H9 (cell line): ENCODE results near the gene SPTBN1. TPM values are rescaled to one million over a fixed set of nuclear protein-coding genes. Genes with fewer than 3 reads are reported as not detected.

Source experiments
- DNase-seq: peaks from one replicate; pipeline ENCODE4 v3.0.0-alpha.2; 2017
- H2AFZ ChIP-seq: one replicate; pipeline ENCODE4 v1.6.1; 2013; ENCODE audit warnings: mild to moderate bottlenecking, low read length, control low read depth, moderate library complexity
- H2AK5ac ChIP-seq: 2 replicates; pipeline ENCODE4 v1.6.1; 2013; ENCODE audit warnings: low read length, control low read depth, mixed read lengths; ENCODE audit not compliant: insufficient read length
- H2BK120ac ChIP-seq: one replicate; pipeline ENCODE4 v1.6.1; 2013; ENCODE audit warnings: low read depth, mild to moderate bottlenecking, low read length, control low read depth, inconsistent platforms; ENCODE audit not compliant: poor library complexity, severe bottlenecking
- H2BK12ac ChIP-seq: 2 replicates; pipeline ENCODE4 v1.6.1; 2013; ENCODE audit warnings: low read length, control low read depth, mixed read lengths, low read depth; ENCODE audit not compliant: insufficient read length
- H2BK15ac ChIP-seq: 2 replicates; pipeline ENCODE4 v1.6.1; 2013; ENCODE audit warnings: low read depth, low read length, control low read depth
- H2BK20ac ChIP-seq: one replicate; pipeline ENCODE4 v1.6.1; 2013; ENCODE audit warnings: low read depth, mild to moderate bottlenecking, low read length, control low read depth, inconsistent platforms; ENCODE audit not compliant: poor library complexity, severe bottlenecking
- H2BK5ac ChIP-seq: 2 replicates; pipeline ENCODE4 v1.6.1; 2013; ENCODE audit warnings: low read length, control low read depth, mixed read lengths; ENCODE audit not compliant: insufficient read length
- H3K14ac ChIP-seq: 2 replicates; pipeline ENCODE4 v1.6.1; 2013; ENCODE audit warnings: low read length, control low read depth; ENCODE audit not compliant: insufficient read depth
- H3K18ac ChIP-seq: 2 replicates; pipeline ENCODE4 v1.6.1; 2013; ENCODE audit warnings: low read depth, mild to moderate bottlenecking, mixed read lengths, low read length, control low read depth; ENCODE audit not compliant: insufficient read length
- H3K23ac ChIP-seq: 2 replicates; pipeline ENCODE4 v1.6.1; 2013; ENCODE audit warnings: low read length, control low read depth, mixed read lengths, low read depth; ENCODE audit not compliant: insufficient read length
- H3K23me2 ChIP-seq: 2 replicates; pipeline ENCODE4 v1.6.1; 2013; ENCODE audit warnings: low read depth, mild to moderate bottlenecking, mixed read lengths, low read length, control low read depth; ENCODE audit not compliant: insufficient read length, poor library complexity, severe bottlenecking
- H3K27ac ChIP-seq: 2 replicates; pipeline ENCODE4 v1.5.1; 2013; ENCODE audit warnings: low read length, control low read depth, mixed read lengths, low read depth; ENCODE audit not compliant: insufficient read length
- H3K27me3 ChIP-seq: 2 replicates; pipeline ENCODE4 v1.6.1; 2013; ENCODE audit warnings: low read length, control low read depth, inconsistent platforms; ENCODE audit not compliant: insufficient read depth
- H3K4ac ChIP-seq: 2 replicates; pipeline ENCODE4 v1.6.1; 2013; ENCODE audit warnings: low read depth, mild to moderate bottlenecking, control low read depth, inconsistent platforms, low read length, moderate library complexity
- H3K4me1 ChIP-seq: 2 replicates; pipeline ENCODE4 v1.6.1; 2013; ENCODE audit warnings: low read length, control low read depth, inconsistent platforms; ENCODE audit not compliant: insufficient read depth
- H3K4me2 ChIP-seq: 2 replicates; pipeline ENCODE4 v1.6.1; 2013; ENCODE audit warnings: low read length, control low read depth, mixed read lengths; ENCODE audit not compliant: insufficient read length, insufficient read depth
- H3K56ac ChIP-seq: 2 replicates; pipeline ENCODE4 v1.6.1; 2013; ENCODE audit warnings: low read depth, mild to moderate bottlenecking, mixed read lengths, low read length, control low read depth; ENCODE audit not compliant: insufficient read length
- H3K79me1 ChIP-seq: 2 replicates; pipeline ENCODE4 v1.6.1; 2013; ENCODE audit warnings: low read depth, mild to moderate bottlenecking, moderate library complexity, low read length, control low read depth, inconsistent platforms; ENCODE audit not compliant: insufficient read depth, poor library complexity, severe bottlenecking
- H3K79me2 ChIP-seq: 2 replicates; pipeline ENCODE4 v1.6.1; 2013; ENCODE audit warnings: low read length, control low read depth, inconsistent platforms; ENCODE audit not compliant: insufficient read depth
- H3K9ac ChIP-seq: 2 replicates; pipeline ENCODE4 v1.6.1; 2013; ENCODE audit warnings: low read length, control low read depth, mixed read lengths; ENCODE audit not compliant: insufficient read length; ENCODE audit errors: extremely low read depth
- H3K9me3 ChIP-seq: one replicate; pipeline ENCODE4 v1.6.1; 2013; ENCODE audit warnings: low read depth, low read length, inconsistent platforms; ENCODE audit not compliant: control insufficient read depth
- H3T11ph ChIP-seq: one replicate; pipeline ENCODE4 v1.6.1; 2013; ENCODE audit warnings: mild to moderate bottlenecking, low read length, control low read depth, inconsistent platforms
- H4K20me1 ChIP-seq: one replicate; pipeline ENCODE4 v1.6.1; 2013; ENCODE audit not compliant: control insufficient read depth, insufficient read length, insufficient read depth
- H4K5ac ChIP-seq: 2 replicates; pipeline ENCODE4 v1.6.1; 2013; ENCODE audit warnings: low read depth, mild to moderate bottlenecking, mixed read lengths, low read length, control low read depth; ENCODE audit not compliant: insufficient read length
- H4K8ac ChIP-seq: replicated peaks from 2 replicates; pipeline ENCODE4 v1.6.1; 2013; ENCODE audit warnings: low read length, control low read depth, mixed read lengths, low read depth; ENCODE audit not compliant: insufficient read length
- H4K91ac ChIP-seq: 2 replicates; pipeline ENCODE4 v1.6.1; 2013; ENCODE audit warnings: low read depth, mild to moderate bottlenecking, moderate library complexity, mixed read lengths, low read length, control low read depth; ENCODE audit not compliant: insufficient read length
- H3K27ac Mint-ChIP-seq, 3 experiments: 2 replicates in 2 of 3; 3 replicates in 1 of 3; pipeline ENCODE4 v1.8.0; 2020 to 2021; ENCODE audit warnings: mixed read lengths in 3 of 3, mild to moderate bottlenecking in 1 of 3, moderate library complexity in 1 of 3
- H3K27me3 Mint-ChIP-seq: 2 replicates; pipeline ENCODE4 v1.8.0; 2021; ENCODE audit warnings: low read depth, mild to moderate bottlenecking, moderate library complexity, mixed read lengths
- H3K36me3 Mint-ChIP-seq, 3 experiments: 2 replicates in 2 of 3; 3 replicates in 1 of 3; pipeline ENCODE4 v1.8.0; 2020 to 2021; ENCODE audit warnings: low read depth in 3 of 3, mixed read lengths in 3 of 3; ENCODE audit not compliant: insufficient read depth in 1 of 3
- H3K4me1 Mint-ChIP-seq, 2 experiments: 2 replicates each; pipeline ENCODE4 v1.8.0; 2020; ENCODE audit warnings: mixed read lengths in 2 of 2
- H3K4me3 Mint-ChIP-seq, 2 experiments: 2 replicates in 1 of 2; 3 replicates in 1 of 2; pipeline ENCODE4 v1.8.0; 2020 to 2021; ENCODE audit warnings: mild to moderate bottlenecking in 2 of 2, mixed read lengths in 2 of 2, moderate library complexity in 1 of 2
- H3K9me3 Mint-ChIP-seq, 2 experiments: 2 replicates in 1 of 2; 3 replicates in 1 of 2; pipeline ENCODE4 v1.8.0; 2020; ENCODE audit warnings: mild to moderate bottlenecking in 2 of 2, mixed read lengths in 2 of 2, moderate library complexity in 1 of 2
- CTCF ChIP-seq: fragments of 200-600 bp; sonication (generic); conservative IDR thresholded peaks from 3 replicates; pipeline ENCODE4 v1.8.0; 2021; ENCODE audit warnings: antibody characterized with exemption, mild to moderate bottlenecking
- WGBS: extraction: QIAGEN DNeasy Blood & Tissue Kit; methylation state at CpG from one replicate; pipeline ENCODE4 v1.1.7; 2013; ENCODE audit warnings: missing lambda C conversion rate, low lambda C conversion rate, mixed read lengths; ENCODE audit not compliant: insufficient read length; ENCODE audit errors: extremely low coverage; 5-methylcytosine and 5-hydroxymethylcytosine counted together
- total RNA-seq: library from RNA; stranded (reverse); gene quantifications from 2 replicates; pipeline ENCODE4 v1.2.1, GENCODE V29; 2021

SPTBN1 gene
- total RNA-seq, 1 experiment from 2014 or later: 164 TPM

GRCh38 chr2:54545702-54546450 is 89.7 kb downstream of the SPTBN1 start:
- H3K4me2 ChIP-seq: no peak overlapping the region
- H2BK12ac ChIP-seq: no peak overlapping the region
- no peak overlapping the region for H3K27ac ChIP-seq
- H3K4me1 Mint-ChIP-seq: peaks cover 17 to 20% of the 10 kb centered on the region in 2 experiments
- H2AK5ac ChIP-seq: no peak overlapping the region
- no peak for TF ChIP-seq CTCF
- H3K4me3 Mint-ChIP-seq: no peak overlapping the region
- H3K27me3 Mint-ChIP-seq: no peaks in the 10 kb centered on the region; the same call in 1 of the 2 replicates
- H3K4ac ChIP-seq: no peak overlapping the region
- H2BK5ac ChIP-seq: no peak overlapping the region
- H3K23me2 ChIP-seq: no peaks in the 10 kb centered on the region
- no peaks in the 10 kb centered on the region for H3K27me3 ChIP-seq
- no peak overlapping the region for H2BK20ac ChIP-seq
- H3T11ph ChIP-seq: no peak overlapping the region
- H3K9ac ChIP-seq: no peak overlapping the region
- no peak overlapping the region for H2BK15ac ChIP-seq
- H3K23ac ChIP-seq: no peak overlapping the region
- no peaks in the 10 kb centered on the region for H4K20me1 ChIP-seq
- H3K79me2 ChIP-seq: no peaks in the 10 kb centered on the region
- no peaks in the 10 kb centered on the region for H3K9me3 ChIP-seq
- no CpG with 5 or more reads among the region's 3 CpGs for WGBS
- no peak overlapping the region for H2AFZ ChIP-seq
- no peak overlapping the region for H4K8ac ChIP-seq
- no peaks in the 10 kb centered on the region for H3K79me1 ChIP-seq
- no peaks in the 10 kb centered on the region for H3K9me3 Mint-ChIP-seq
- H3K27ac Mint-ChIP-seq: no peak overlapping the region
- H2BK120ac ChIP-seq: no peak overlapping the region
- no peak overlapping the region for H3K14ac ChIP-seq
- no peaks in the 10 kb centered on the region; a peak in 1 of 7 replicates for H3K36me3 Mint-ChIP-seq
- H3K18ac ChIP-seq: no peak overlapping the region
- no peak overlapping the region for H3K56ac ChIP-seq
- no peak overlapping the region for H4K5ac ChIP-seq
- H3K4me1 ChIP-seq: peaks cover 2% of the 10 kb centered on the region; the same call in 1 of the 2 replicates
- no peak overlapping the region for H4K91ac ChIP-seq
- no peak for DNase-seq
